NT2/D1 (cell line): Measurements from ENCODE around the gene CCL4.
"Not testable (repeated sequence)": the region's sequence is repeated elsewhere in the genome, so short reads cannot be mapped to it uniquely, and the experiment has no call there.

Source experiments
- YY1 ChIP-seq: IDR thresholded peaks from 2 replicates; pipeline ENCODE4 v1.6.1; 2011; ENCODE audit not compliant: insufficient read length, insufficient read depth
- ZNF274 ChIP-seq: IDR thresholded peaks from 2 replicates; pipeline ENCODE4 v1.6.1; 2011; ENCODE audit warnings: mild to moderate bottlenecking, low read depth, low read length

DNA sequence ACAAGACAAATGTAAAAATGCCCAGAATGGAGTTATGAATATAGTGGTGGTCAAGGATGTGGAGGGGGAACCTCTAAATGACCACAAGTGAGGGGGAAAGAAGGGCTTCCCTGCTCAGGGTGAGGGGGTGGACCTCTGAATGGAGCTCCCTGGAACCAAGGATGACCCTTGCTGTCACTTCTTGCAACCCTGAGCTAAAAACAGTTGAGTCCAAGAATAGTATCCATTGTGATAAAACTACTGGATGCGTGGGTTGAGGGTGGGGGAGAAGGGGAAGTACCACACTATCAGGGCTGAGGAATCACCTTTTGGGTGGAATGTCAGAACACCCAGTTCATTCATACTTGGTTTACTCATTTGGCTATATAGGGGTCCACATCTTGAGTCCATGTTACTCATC lies 4.6 kb upstream of the CCL4 start:
- TF ChIP-seq YY1, ZNF274: not testable (repeated sequence)
